ENCODE data around the gene LAGE3.

Gene LAGE3

GRCh38 chrX:154458116-154458953 lies 20.7 kb downstream of the LAGE3 start, which contains the start of gene PLXNA3:
Gene PLXNA3 (plus strand): TSS chrX:154458281. CDS start chrX:154460184, 1,903 bp downstream.
- TF ChIP-seq CTCF (IDR thresholded peaks at IDR 0.05; ENCODE audit: poor library complexity, severe bottlenecking) = no peak
- Histone ChIP-seq H3K27me3 (ENCODE audit: insufficient read depth, poor library complexity, severe bottlenecking) (no peaks in the 10 kb centered on the region), H3K4me1 (ENCODE audit: insufficient read depth, poor library complexity, severe bottlenecking) (no peaks in the 10 kb centered on the region), H3K36me3 (ENCODE audit: low read depth) (peaks cover 8% of the 10 kb centered on the region), H3K4me3 (ENCODE audit: severe bottlenecking) (peak within 1 kb of the TSS; percentile 90), H3K27ac (ENCODE audit: poor library complexity, severe bottlenecking) (peak within 1 kb of the TSS; percentile 60), H3K9me3 (ENCODE audit: severe bottlenecking) (no peaks in the 10 kb centered on the region)
- ATAC-seq (ENCODE audit: low read depth) (peak; percentile 54), DNase-seq (ENCODE audit: low spot score) (no peak)

DNA sequence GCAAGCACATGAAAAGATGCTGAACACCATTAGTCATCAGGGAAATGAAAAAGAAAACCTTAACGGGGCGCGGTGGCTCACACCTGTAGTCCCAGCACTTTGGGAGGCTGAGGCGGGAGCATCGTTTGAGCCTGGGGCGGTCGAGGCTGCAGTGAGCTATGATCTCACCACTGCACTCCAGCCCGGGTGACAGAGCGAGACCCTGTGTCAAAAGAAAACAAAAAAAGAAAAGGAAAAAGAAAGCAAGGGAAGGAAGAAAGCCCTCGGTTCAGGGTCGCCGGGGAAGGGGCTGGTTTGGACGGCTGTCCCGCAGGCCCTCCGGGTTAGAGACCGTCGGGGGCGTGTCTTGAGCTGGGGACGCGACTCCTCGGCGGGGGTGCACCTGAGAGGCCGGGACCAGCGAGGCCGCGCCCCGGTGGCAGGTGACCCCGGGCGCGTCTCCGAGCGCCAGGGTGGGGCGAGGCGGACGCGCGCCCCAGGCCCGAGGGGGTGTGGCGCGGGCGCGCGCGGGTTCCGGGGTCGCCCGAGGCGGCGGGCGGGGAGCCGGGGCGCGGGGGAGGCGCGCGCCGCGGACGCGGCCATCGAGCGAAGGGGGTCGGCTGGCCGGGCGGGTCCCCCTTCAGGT lies 21.5 kb downstream of the LAGE3 start:
- H3K27me3 ChIP-seq (ENCODE audit: insufficient read depth, poor library complexity, severe bottlenecking) = no peaks in the 10 kb centered on the region
- H3K4me3 ChIP-seq (ENCODE audit: severe bottlenecking) = peak overlapping the region; percentile 90
- H3K4me1 ChIP-seq (ENCODE audit: insufficient read depth, poor library complexity, severe bottlenecking) = no peaks in the 10 kb centered on the region
- no peaks in the 10 kb centered on the region for H3K9me3 ChIP-seq (ENCODE audit: severe bottlenecking)
- peaks cover 11% of the 10 kb centered on the region for H3K36me3 ChIP-seq (ENCODE audit: low read depth)
- ATAC-seq (ENCODE audit: low read depth) = no peak; the same call in 2 of the 3 replicates
- H3K27ac ChIP-seq (ENCODE audit: poor library complexity, severe bottlenecking) = peak overlapping the region; percentile 60
- TF ChIP-seq CTCF (IDR thresholded peaks at IDR 0.05; ENCODE audit: poor library complexity, severe bottlenecking) = no peak
- DNase-seq (ENCODE audit: low spot score) = no peak

DNA sequence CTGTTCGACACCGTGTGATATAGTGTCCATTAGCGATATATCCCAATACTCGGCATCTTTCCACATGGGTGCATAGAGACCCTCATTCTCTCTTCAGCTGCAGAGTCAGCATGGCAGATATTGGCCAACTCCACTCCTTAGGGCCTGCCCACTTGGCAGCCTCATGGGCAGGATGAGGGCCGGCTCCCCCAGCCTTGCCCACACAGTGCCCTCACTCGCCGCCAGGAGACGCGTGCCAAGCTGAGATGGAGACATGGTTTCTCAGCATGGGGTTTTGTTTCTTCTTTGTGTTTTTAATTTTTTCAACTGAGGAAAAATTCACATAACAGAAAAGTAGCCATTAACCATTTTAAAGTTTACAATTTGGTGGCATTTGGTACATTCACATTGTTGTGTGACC lies 26.3 kb downstream of the LAGE3 start:
- TF ChIP-seq CTCF (IDR thresholded peaks at IDR 0.05; ENCODE audit: poor library complexity, severe bottlenecking) = no peak
- Histone ChIP-seq H3K36me3 (ENCODE audit: low read depth) (0 out of 2 replicates have a peak, but pooled peaks cover 3% of the 10 kb centered on the region), H3K27ac (ENCODE audit: poor library complexity, severe bottlenecking) (no peak overlapping the region), H3K9me3 (ENCODE audit: severe bottlenecking) (no peaks in the 10 kb centered on the region), H3K4me3 (ENCODE audit: severe bottlenecking) (no peak overlapping the region), H3K4me1 (ENCODE audit: insufficient read depth, poor library complexity, severe bottlenecking) (no peaks in the 10 kb centered on the region), H3K27me3 (ENCODE audit: insufficient read depth, poor library complexity, severe bottlenecking) (no peaks in the 10 kb centered on the region)
- DNase-seq (ENCODE audit: low spot score) (no peak), ATAC-seq (ENCODE audit: low read depth) (no peak)

- ATAC-seq (ENCODE audit: low read depth) (no peak), DNase-seq (ENCODE audit: low spot score) (no peak)
- Histone ChIP-seq H3K36me3 (ENCODE audit: low read depth) (0 out of 2 replicates have a peak, but pooled peaks cover 3% of the 10 kb centered on the region), H3K9me3 (ENCODE audit: severe bottlenecking) (no peaks in the 10 kb centered on the region), H3K4me3 (ENCODE audit: severe bottlenecking) (no peak overlapping the region), H3K27me3 (ENCODE audit: insufficient read depth, poor library complexity, severe bottlenecking) (no peaks in the 10 kb centered on the region), H3K4me1 (ENCODE audit: insufficient read depth, poor library complexity, severe bottlenecking) (no peaks in the 10 kb centered on the region), H3K27ac (ENCODE audit: poor library complexity, severe bottlenecking) (no peak overlapping the region)
- TF ChIP-seq CTCF (IDR thresholded peaks at IDR 0.05; ENCODE audit: poor library complexity, severe bottlenecking) = no peak
These were observed 28.8 kb downstream of the LAGE3 start for GRCh38 chrX:154450312-154450711.
